RWPE1 (cell line): ENCODE data around the gene CORO1A.

Source experiments
- CTCF ChIA-PET: fragments of 350-600 bp; sonication (Branson Sonifier 250); formaldehyde crosslinking; extraction: SDS; loops from one replicate; lab custom pipeline; 2021; lab: Yijun Ruan, JAX
- POLR2A ChIA-PET: fragments of 400-600 bp; formaldehyde crosslinking; extraction: SDS; loops from one replicate; lab custom pipeline; 2020; ENCODE audit warnings: antibody characterized with exemption; ENCODE audit not compliant: low non-redundant PET; lab: Yijun Ruan, JAX
- DNase-seq: peaks from one replicate; pipeline ENCODE4 v3.0.0; 2012; ENCODE audit warnings: low spot score
- H3K27ac ChIP-seq: fragments of 450-650 bp; 2 replicates; pipeline ENCODE4 v1.5.1; 2017
- CTCF ChIP-seq: fragments of 450-650 bp; conservative IDR thresholded peaks from 2 replicates; pipeline ENCODE4 v1.5.1; 2017; ENCODE audit warnings: low read depth, mild to moderate bottlenecking

The CORO1A gene

GRCh38 chr16:30149250-30149930 lies 34.0 kb upstream of the CORO1A start:
- ChIA-PET POLR2A (no interaction called here), CTCF (interaction anchor here (0.6 kb wide), 1 partner anchor 31 kb away, joined by 3 read pairs; no protein-coding TSS in a partner anchor)
- TF ChIP-seq CTCF = no peak
- no peak overlapping the region for H3K27ac ChIP-seq
- no peak for DNase-seq

GRCh38 chr16:30151091-30151490 lies 32.3 kb upstream of the CORO1A start:
- H3K27ac ChIP-seq = no peak overlapping the region
- POLR2A ChIA-PET = no interaction called here

GRCh38 chr16:30152517-30152916 lies 30.9 kb upstream of the CORO1A start:
- DNase-seq = no peak
- no peak for TF ChIP-seq CTCF
- POLR2A ChIA-PET = no interaction called here
- H3K27ac ChIP-seq = no peak overlapping the region
- CTCF ChIA-PET = interaction anchor here (0.6 kb wide), 1 partner anchor 23 kb away, joined by 3 read pairs; no protein-coding TSS in a partner anchor

More at GRCh38 chr16:30151091-30151490, 32.3 kb upstream of the CORO1A start:
- CTCF ChIA-PET = no interaction called here
- TF ChIP-seq CTCF = no peak
- DNase-seq = no peak

GRCh38 chr16:30155188-30155587 lies 28.2 kb upstream of the CORO1A start:
- TF ChIP-seq CTCF = no peak
- DNase-seq = no peak
- no peak overlapping the region for H3K27ac ChIP-seq
- POLR2A ChIA-PET = no interaction called here
- CTCF ChIA-PET = interaction anchor here (0.6 to 0.9 kb wide), 3 partner anchors 25 to 149 kb away, joined by 3 to 4 read pairs (median 3); no protein-coding TSS in a partner anchor

- no peak for TF ChIP-seq CTCF
- CTCF ChIA-PET = interaction anchor here (0.6 kb wide), 1 partner anchor 457 kb away, joined by 3 read pairs; no protein-coding TSS in a partner anchor
Measured at GRCh38 chr16:30157214-30157613, 26.2 kb upstream of the CORO1A start.

GRCh38 chr16:30163538-30163937 lies 19.9 kb upstream of the CORO1A start:
- TF ChIP-seq CTCF = no peak
- POLR2A ChIA-PET = no interaction called here
- no peak overlapping the region for H3K27ac ChIP-seq
- CTCF ChIA-PET = no interaction called here
- no peak for DNase-seq

More at GRCh38 chr16:30157214-30157613, 26.2 kb upstream of the CORO1A start:
- H3K27ac ChIP-seq = no peak overlapping the region
- POLR2A ChIA-PET = no interaction called here
- DNase-seq = no peak
